Measurements from ENCODE around the gene BCOR. TPM values are rescaled to one million over a fixed set of nuclear protein-coding genes. Genes with fewer than 3 reads are reported as not detected.

The BCOR gene
- total RNA-seq, 1 experiment from 2014 or later: 48.3 TPM

GRCh38 chrX:40074080-40074958, 23.4 kb downstream of the BCOR start:
- ChIA-PET POLR2A (no interaction called here), CTCF (no interaction called here)
- BruUV-seq (replicated peaks): no TSS peak
- no peaks in the 10 kb centered on the region; the same call in 1 of the 2 replicates for H3K36me3 ChIP-seq (ENCODE audit: control insufficient read depth, insufficient read depth, low read length)
- no peaks in the 10 kb centered on the region for H3K27me3 ChIP-seq (ENCODE audit: control insufficient read depth, insufficient read depth, low read length)
- TF ChIP-seq TCF7L2 (IDR thresholded peaks at IDR 0.05; ENCODE audit: low read depth, low read length) (no peak), POLR2AphosphoS5 (IDR thresholded peaks at IDR 0.05; ENCODE audit: low read depth, low read length) (no peak), REST (IDR thresholded peaks at IDR 0.05; ENCODE audit: insufficient read depth in 1 of 2, low read depth in 2 of 2, low read length in 1 of 2) (no peak), CTCF (IDR thresholded peaks at IDR 0.05) (no peak), SIN3A (IDR thresholded peaks at IDR 0.05; ENCODE audit: borderline replicate concordance, insufficient read depth, low read depth, low read length) (no peak)
- no peak overlapping the region for H3K4me3 ChIP-seq (ENCODE audit: low read depth in 2 of 2, low read length in 2 of 2)
- no peaks in the 10 kb centered on the region; the same call in 1 of the 2 replicates for H3K4me1 ChIP-seq (ENCODE audit: control insufficient read depth, insufficient read depth, low read length)
- no peaks in the 10 kb centered on the region for H3K9me3 ChIP-seq (ENCODE audit: control insufficient read depth, insufficient read depth, low read depth, low read length)
- ATAC-seq: no peak
- no peak for DNase-seq (ENCODE audit: low read depth, low spot score)
- intact Hi-C loops (cut with micrococcal nuclease; ENCODE audit: unreplicated experiment) (no loop called here), in situ Hi-C loops (cut with HindIII; ENCODE audit: low pct_unique_long_range_greater_than_20kb, low sequenced_read_pairs) (no loop called here)
- H3K27ac ChIP-seq (ENCODE audit: low read length): no peak overlapping the region

- no peak for DNase-seq (ENCODE audit: low read depth, low spot score)
- Histone ChIP-seq H3K4me3 (ENCODE audit: low read depth in 2 of 2, low read length in 2 of 2) (no peak overlapping the region), H3K36me3 (ENCODE audit: control insufficient read depth, insufficient read depth, low read length) (no peaks in the 10 kb centered on the region; the same call in 1 of the 2 replicates), H3K4me1 (ENCODE audit: control insufficient read depth, insufficient read depth, low read length) (no peaks in the 10 kb centered on the region), H3K27me3 (ENCODE audit: control insufficient read depth, insufficient read depth, low read length) (no peaks in the 10 kb centered on the region), H3K27ac (ENCODE audit: low read length) (no peak overlapping the region), H3K9me3 (ENCODE audit: control insufficient read depth, insufficient read depth, low read depth, low read length) (no peaks in the 10 kb centered on the region)
- no peak for ATAC-seq
- BruUV-seq (replicated peaks): no TSS peak
- TF ChIP-seq SIN3A (IDR thresholded peaks at IDR 0.05; ENCODE audit: borderline replicate concordance, insufficient read depth, low read depth, low read length) (no peak), CTCF (IDR thresholded peaks at IDR 0.05) (no peak), REST (IDR thresholded peaks at IDR 0.05; ENCODE audit: insufficient read depth in 1 of 2, low read depth in 2 of 2, low read length in 1 of 2) (no peak), POLR2AphosphoS5 (IDR thresholded peaks at IDR 0.05; ENCODE audit: low read depth, low read length) (no peak), TCF7L2 (IDR thresholded peaks at IDR 0.05; ENCODE audit: low read depth, low read length) (no peak)
- POLR2A ChIA-PET: interaction anchor here (0.5 kb wide), 1 partner anchor 13 kb away, joined by 3 read pairs; no protein-coding TSS in a partner anchor
- in situ Hi-C loops (cut with HindIII; ENCODE audit: low pct_unique_long_range_greater_than_20kb, low sequenced_read_pairs): no loop called here
- CTCF ChIA-PET: no interaction called here
- intact Hi-C loops (cut with micrococcal nuclease; ENCODE audit: unreplicated experiment): no loop called here
Measured at GRCh38 chrX:40073439-40074054, 24.2 kb downstream of the BCOR start.
